Measurements from ENCODE around the gene OR5AC2.

- TF ChIP-seq CTCF (IDR thresholded peaks at IDR 0.05) = no peak
- no peak for TF ChIP-seq POLR2A (IDR thresholded peaks at IDR 0.05)
- no peak for TF ChIP-seq POLR2AphosphoS5 (IDR thresholded peaks at IDR 0.05)
Observed at GRCh38 chr3:98058244-98058960, 28.6 kb upstream of the OR5AC2 start.
